BLaER1 (cell line): ENCODE measurements around the gene PTPRT.

Experiments used
- H3K27ac ChIP-seq: shearing (Covaris generic); formaldehyde crosslinking; 2 replicates; pipeline ENCODE4 v1.8.1; 2022
- H3K27me3 ChIP-seq: shearing (Covaris generic); formaldehyde crosslinking; 2 replicates; pipeline ENCODE4 v1.8.1; 2022
- H3K36me3 ChIP-seq: shearing (Covaris generic); formaldehyde crosslinking; 2 replicates; pipeline ENCODE4 v1.8.1; 2022
- H3K4me1 ChIP-seq: shearing (Covaris generic); formaldehyde crosslinking; 2 replicates; pipeline ENCODE4 v1.8.1; 2022
- H3K4me2 ChIP-seq: shearing (Covaris generic); formaldehyde crosslinking; 2 replicates; pipeline ENCODE4 v1.8.1; 2022
- H3K4me3 ChIP-seq: shearing (Covaris generic); formaldehyde crosslinking; 2 replicates; pipeline ENCODE4 v1.8.1; 2022
- H3K9ac ChIP-seq: shearing (Covaris generic); formaldehyde crosslinking; 2 replicates; pipeline ENCODE4 v1.8.1; 2022
- H3K9me3 ChIP-seq: shearing (Covaris generic); formaldehyde crosslinking; 2 replicates; pipeline ENCODE4 v1.8.1; 2022
- H4K20me1 ChIP-seq: shearing (Covaris generic); formaldehyde crosslinking; 2 replicates; pipeline ENCODE4 v1.8.1; 2022
- Cebpa-rat ChIP-seq: shearing (Covaris generic); IDR thresholded peaks from 2 replicates; pipeline ENCODE4 v1.8.1; 2022

The PTPRT gene

DNA sequence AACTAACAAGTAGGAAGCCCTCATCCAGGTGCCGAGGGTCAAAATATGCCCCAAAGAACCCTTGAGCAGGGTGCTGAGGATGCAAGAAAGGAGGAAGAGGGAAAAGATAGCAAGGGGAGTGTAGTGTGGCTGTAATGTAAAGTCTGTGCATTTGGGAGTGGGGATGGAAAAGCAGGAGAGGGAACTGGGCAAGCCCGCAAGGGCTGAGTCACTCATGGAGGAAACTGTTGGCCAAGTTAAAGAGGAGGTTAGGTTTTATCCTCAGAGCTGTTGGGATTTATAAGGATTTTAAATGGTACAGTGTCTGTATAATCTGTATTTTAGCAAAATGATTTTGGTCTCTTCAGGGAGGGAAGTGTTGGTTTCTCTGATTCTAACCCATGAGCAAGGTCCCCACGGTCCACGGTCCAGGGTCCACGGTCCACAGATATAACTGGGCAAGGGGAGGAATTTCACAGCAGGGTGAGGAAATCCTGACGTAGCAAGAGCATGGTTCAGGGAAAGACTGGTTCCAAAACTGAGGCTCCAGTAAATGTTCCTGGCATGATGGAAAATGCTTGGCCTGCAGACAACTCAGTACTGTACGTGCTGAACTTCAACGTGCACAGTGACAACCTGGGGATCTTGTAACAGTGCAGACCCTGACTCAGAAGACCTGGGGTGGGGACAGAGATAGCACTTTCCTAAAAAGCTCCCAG lies 759.8 kb downstream of the PTPRT start:
- Histone ChIP-seq H3K4me2 (no peak overlapping the region), H3K9ac (no peak overlapping the region), H3K4me3 (no peak overlapping the region), H3K27ac (no peak overlapping the region), H3K36me3 (no peaks in the 10 kb centered on the region), H3K4me1 (no peaks in the 10 kb centered on the region), H3K9me3 (no peaks in the 10 kb centered on the region), H3K27me3 (no peaks in the 10 kb centered on the region), H4K20me1 (no peaks in the 10 kb centered on the region)
- TF ChIP-seq Cebpa-rat = no peak

DNA sequence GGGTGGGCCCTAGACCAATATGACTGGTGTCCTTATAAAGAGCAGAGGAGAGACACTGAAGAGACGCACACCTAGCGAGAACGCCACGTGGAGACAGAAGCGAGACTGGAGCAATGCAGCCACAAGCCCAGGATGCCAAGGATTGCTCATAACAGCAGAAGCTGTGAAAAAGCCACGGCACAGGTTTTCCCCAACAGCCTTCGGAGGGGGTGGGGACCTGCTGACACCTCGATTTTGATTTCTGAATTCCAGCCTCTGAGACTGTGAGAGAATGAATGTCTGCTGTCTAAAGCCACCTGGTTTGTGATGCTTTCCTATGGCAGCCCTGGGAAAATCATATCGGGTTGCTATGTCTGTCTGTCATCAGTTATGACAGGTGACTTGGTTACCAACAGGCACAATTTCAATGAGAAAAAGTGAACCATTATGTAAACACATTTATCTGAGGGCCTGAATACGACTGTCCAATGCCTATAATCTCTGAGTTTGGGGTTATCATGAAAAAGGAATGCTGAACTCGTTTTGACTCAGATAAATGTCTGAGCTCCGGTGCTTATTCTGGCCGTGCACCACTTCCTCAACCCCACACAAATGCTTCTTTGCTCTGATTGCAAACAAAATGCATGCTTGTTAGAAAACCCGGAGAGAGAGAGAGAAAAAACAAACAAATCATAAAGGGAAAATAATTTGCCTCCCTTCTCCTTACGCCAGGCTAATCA lies 769.7 kb downstream of the PTPRT start:
- no peaks in the 10 kb centered on the region for H3K9me3 ChIP-seq
- H3K9ac ChIP-seq = no peak overlapping the region
- no peak overlapping the region for H3K27ac ChIP-seq
- no peaks in the 10 kb centered on the region for H3K36me3 ChIP-seq
- H3K4me3 ChIP-seq = no peak overlapping the region
- no peaks in the 10 kb centered on the region for H4K20me1 ChIP-seq
- H3K27me3 ChIP-seq = no peaks in the 10 kb centered on the region
- no peaks in the 10 kb centered on the region for H3K4me1 ChIP-seq
- H3K4me2 ChIP-seq = no peak overlapping the region
- no peak for TF ChIP-seq Cebpa-rat

DNA sequence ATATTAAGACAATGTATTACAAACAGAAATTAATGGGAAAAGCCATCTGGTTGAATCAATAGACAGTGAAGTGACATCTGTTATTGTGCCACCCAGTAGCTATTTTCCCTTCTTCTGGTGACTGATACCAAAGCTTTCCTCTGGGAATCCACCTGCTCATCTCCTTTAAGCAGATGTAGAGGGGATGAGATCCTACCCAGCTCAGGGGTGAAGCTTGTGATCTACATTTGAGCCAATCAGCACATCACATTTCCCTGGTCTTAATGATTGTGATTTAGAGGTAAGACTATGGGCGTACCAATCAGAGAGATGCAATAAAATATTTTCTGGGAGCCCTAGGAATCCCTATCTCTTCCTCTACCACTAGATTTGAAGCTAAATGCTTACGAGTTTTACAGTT lies 782.9 kb downstream of the PTPRT start:
- H3K27me3 ChIP-seq = no peaks in the 10 kb centered on the region
- H3K36me3 ChIP-seq = no peaks in the 10 kb centered on the region
- H3K4me1 ChIP-seq = no peaks in the 10 kb centered on the region
- no peaks in the 10 kb centered on the region for H4K20me1 ChIP-seq
- no peak overlapping the region for H3K4me3 ChIP-seq
- H3K9ac ChIP-seq = no peak overlapping the region
- no peaks in the 10 kb centered on the region for H3K9me3 ChIP-seq
- H3K27ac ChIP-seq = no peak overlapping the region
- no peak for TF ChIP-seq Cebpa-rat
- no peak overlapping the region for H3K4me2 ChIP-seq

- H3K9ac ChIP-seq = no peak overlapping the region
- no peak overlapping the region for H3K4me3 ChIP-seq
- no peaks in the 10 kb centered on the region for H3K9me3 ChIP-seq
- H4K20me1 ChIP-seq = no peaks in the 10 kb centered on the region
- H3K27ac ChIP-seq = no peak overlapping the region
- no peaks in the 10 kb centered on the region for H3K36me3 ChIP-seq
- no peak for TF ChIP-seq Cebpa-rat
- no peaks in the 10 kb centered on the region for H3K4me1 ChIP-seq
- no peak overlapping the region for H3K4me2 ChIP-seq
- H3K27me3 ChIP-seq = no peaks in the 10 kb centered on the region
These were observed 787.3 kb downstream of the PTPRT start for GRCh38 chr20:42402455-42402854.

DNA sequence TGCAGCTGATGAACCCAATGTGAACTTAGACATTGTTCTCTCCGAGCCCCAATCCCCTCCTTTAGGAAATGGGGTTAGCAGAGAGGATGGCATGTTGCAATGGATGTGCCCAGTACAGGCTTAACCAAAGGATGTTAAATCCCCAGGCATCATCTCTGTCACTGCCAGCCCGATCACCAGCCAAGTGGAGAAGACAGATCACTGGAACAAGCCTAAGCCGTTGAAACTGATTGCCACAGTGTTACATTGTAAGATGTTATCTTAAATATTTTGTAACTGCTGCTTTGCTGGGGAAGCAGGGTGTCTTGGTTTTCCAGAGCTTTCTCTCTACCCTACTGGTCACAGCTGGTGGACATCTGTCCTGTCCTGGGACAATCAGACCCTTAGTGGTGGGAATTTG lies 788.1 kb downstream of the PTPRT start:
- TF ChIP-seq Cebpa-rat = no peak
- Histone ChIP-seq H3K9me3 (no peaks in the 10 kb centered on the region), H3K27me3 (no peaks in the 10 kb centered on the region), H3K4me2 (no peak overlapping the region), H3K9ac (no peak overlapping the region), H3K4me1 (no peaks in the 10 kb centered on the region), H3K27ac (no peak overlapping the region), H3K36me3 (no peaks in the 10 kb centered on the region), H3K4me3 (no peak overlapping the region), H4K20me1 (no peaks in the 10 kb centered on the region)

GRCh38 chr20:42399802-42400201 lies 789.9 kb downstream of the PTPRT start:
- Histone ChIP-seq H3K36me3 (no peaks in the 10 kb centered on the region), H3K9ac (no peak overlapping the region), H4K20me1 (no peaks in the 10 kb centered on the region), H3K27me3 (no peaks in the 10 kb centered on the region), H3K27ac (no peak overlapping the region), H3K4me3 (no peak overlapping the region), H3K4me2 (no peak overlapping the region), H3K9me3 (no peaks in the 10 kb centered on the region), H3K4me1 (no peaks in the 10 kb centered on the region)
- TF ChIP-seq Cebpa-rat = no peak

- TF ChIP-seq Cebpa-rat = no peak
- H3K4me1 ChIP-seq = no peaks in the 10 kb centered on the region
- no peaks in the 10 kb centered on the region for H3K9me3 ChIP-seq
- no peak overlapping the region for H3K4me3 ChIP-seq
- no peak overlapping the region for H3K4me2 ChIP-seq
- no peaks in the 10 kb centered on the region for H3K27me3 ChIP-seq
- H3K9ac ChIP-seq = no peak overlapping the region
- no peak overlapping the region for H3K27ac ChIP-seq
- no peaks in the 10 kb centered on the region for H4K20me1 ChIP-seq
- no peaks in the 10 kb centered on the region for H3K36me3 ChIP-seq
These were observed 797.3 kb downstream of the PTPRT start for GRCh38 chr20:42392442-42392841.

DNA sequence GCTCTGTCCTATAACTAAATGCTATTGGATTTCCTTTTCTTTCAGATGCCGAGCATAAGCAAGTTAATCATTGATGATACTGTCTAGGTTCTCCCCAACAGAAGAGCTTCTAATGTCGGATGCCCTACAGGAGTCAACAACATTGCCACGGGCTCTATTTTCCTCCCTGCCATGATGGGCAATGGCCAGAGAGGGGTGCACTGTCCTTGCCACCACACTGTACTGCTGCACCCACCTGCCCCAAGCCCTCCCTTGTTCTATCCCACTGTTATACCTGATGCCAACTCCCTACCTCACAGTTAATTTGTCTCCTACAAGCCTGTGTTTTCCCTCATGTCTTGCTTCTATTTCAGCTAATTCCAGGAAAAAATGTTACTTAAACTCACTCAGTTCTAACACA lies 797.9 kb downstream of the PTPRT start:
- Histone ChIP-seq H3K4me3 (no peak overlapping the region), H3K4me2 (no peak overlapping the region), H3K27ac (no peak overlapping the region), H3K27me3 (no peaks in the 10 kb centered on the region), H4K20me1 (no peaks in the 10 kb centered on the region), H3K4me1 (no peaks in the 10 kb centered on the region), H3K36me3 (no peaks in the 10 kb centered on the region), H3K9ac (no peak overlapping the region), H3K9me3 (no peaks in the 10 kb centered on the region)
- TF ChIP-seq Cebpa-rat = no peak

DNA sequence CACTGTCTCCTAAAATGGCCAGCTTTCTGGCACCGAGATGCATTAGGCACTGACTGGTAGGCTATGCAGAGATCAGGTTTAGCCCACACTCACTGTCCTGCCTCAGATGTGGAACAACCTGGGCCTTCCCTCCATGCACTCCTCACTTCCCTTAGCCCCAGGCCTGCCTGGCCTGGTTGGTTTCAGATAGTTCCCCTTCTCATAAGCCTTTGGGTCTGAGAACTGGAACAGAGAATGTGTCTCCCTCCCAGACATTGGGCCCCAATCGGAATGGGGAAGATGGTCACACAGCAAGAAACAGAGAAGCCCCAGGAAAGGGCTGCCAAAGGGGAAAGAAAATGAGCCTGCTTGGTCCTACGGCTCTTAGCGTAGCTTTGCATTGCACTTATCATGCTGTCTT lies 809.4 kb downstream of the PTPRT start:
- Histone ChIP-seq H3K27me3 (no peaks in the 10 kb centered on the region), H4K20me1 (no peaks in the 10 kb centered on the region), H3K9me3 (no peaks in the 10 kb centered on the region; the same call in 1 of the 2 replicates), H3K4me2 (no peak overlapping the region), H3K36me3 (no peaks in the 10 kb centered on the region), H3K4me3 (no peak overlapping the region), H3K4me1 (no peaks in the 10 kb centered on the region), H3K9ac (no peak overlapping the region), H3K27ac (no peak overlapping the region)
- no peak for TF ChIP-seq Cebpa-rat

DNA sequence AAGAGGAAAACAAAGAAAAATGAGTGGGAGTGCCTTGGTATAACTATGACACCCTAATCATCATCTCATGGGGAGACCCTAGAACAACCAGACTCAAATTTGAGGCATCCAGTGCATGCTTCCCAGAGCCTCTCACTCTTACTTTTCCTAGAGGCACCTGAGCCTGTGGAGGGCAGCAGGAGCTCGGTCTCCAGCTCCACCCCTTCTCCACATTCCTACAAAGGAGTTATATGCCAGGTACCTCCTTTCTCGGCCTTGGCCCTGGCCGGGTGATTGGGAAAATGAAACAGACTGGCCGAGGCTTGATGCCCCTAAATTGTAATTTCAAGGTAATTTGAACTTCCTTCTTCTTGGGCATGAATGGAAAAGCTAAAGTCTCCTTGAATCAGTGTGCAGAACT lies 810.3 kb downstream of the PTPRT start:
- Histone ChIP-seq H3K4me2 (no peak overlapping the region), H3K9me3 (no peaks in the 10 kb centered on the region), H3K9ac (no peak overlapping the region), H3K36me3 (no peaks in the 10 kb centered on the region), H3K4me1 (no peaks in the 10 kb centered on the region), H4K20me1 (no peaks in the 10 kb centered on the region), H3K27ac (no peak overlapping the region), H3K4me3 (no peak overlapping the region), H3K27me3 (no peaks in the 10 kb centered on the region)
- TF ChIP-seq Cebpa-rat = no peak
